Stomach (tissue), 4 donors: ENCODE data around the gene KANSL1.

Source experiments
- EP300 ChIP-seq: sonication (generic); formaldehyde crosslinking; IDR thresholded peaks from one replicate; pipeline ENCODE4 v1.6.1; 2017; ENCODE audit warnings: antibody characterized with exemption
- POLR2A ChIP-seq, 4 donors: fragments of 450-650 bp; IDR thresholded peaks; one replicate each; pipeline ENCODE4 v1.6.1; 2016; ENCODE audit warnings: antibody characterized with exemption in 4 of 4, control low read depth in 2 of 4, mild to moderate bottlenecking in 1 of 4, moderate library complexity in 1 of 4
- POLR2AphosphoS5 ChIP-seq, 3 donors: sonication (generic); formaldehyde crosslinking; IDR thresholded peaks; one replicate each; pipeline ENCODE4 v1.6.1; 2016; ENCODE audit warnings: antibody characterized with exemption in 3 of 3
- TF ChIP-seq, protein P1 (sequence below), 7 experiments: fragments of 450-650 bp in 4 of 7; fragments of 200-600 bp in 3 of 7; sonication (generic) in 3 of 7; IDR thresholded peaks; one replicate each; pipeline ENCODE4 v1.5.1; 2016 to 2019; ENCODE audit warnings: antibody characterized with exemption in 7 of 7, control low read depth in 2 of 7, mild to moderate bottlenecking in 1 of 7

DNA sequence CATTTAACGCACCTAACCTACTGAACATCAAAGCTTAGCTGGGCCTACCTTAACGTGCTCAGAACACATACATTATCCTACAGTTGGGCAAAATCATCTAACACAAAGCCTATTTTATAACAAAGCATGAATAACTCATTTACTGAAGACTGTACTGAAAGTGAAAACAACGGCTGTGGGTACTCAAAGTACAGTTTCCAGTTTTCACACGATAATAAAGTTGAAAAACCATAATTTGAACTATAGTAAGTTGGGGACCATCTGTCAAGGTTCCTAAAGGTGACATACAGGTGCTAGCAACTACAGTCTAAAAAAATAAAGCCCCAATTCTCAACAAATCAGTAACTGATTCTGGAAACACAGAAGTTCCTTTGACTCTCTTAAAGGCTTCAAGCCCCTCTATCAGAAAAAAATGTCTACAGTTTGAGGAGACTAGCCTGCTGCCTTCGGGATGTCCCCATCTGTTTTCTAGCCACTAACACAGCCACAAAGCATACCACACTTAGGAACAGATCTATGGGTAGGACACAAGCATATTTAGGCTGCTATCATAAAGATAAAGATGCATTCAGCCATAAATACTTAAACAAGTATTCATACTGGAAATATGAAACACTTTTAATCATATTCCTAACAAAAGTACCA is 71.3 kb downstream of the KANSL1 start:
- no peak for TF ChIP-seq POLR2AphosphoS5 (IDR thresholded peaks at IDR 0.05)
- TF ChIP-seq POLR2A (IDR thresholded peaks at IDR 0.05): no peak
- TF ChIP-seq, protein P1, sequence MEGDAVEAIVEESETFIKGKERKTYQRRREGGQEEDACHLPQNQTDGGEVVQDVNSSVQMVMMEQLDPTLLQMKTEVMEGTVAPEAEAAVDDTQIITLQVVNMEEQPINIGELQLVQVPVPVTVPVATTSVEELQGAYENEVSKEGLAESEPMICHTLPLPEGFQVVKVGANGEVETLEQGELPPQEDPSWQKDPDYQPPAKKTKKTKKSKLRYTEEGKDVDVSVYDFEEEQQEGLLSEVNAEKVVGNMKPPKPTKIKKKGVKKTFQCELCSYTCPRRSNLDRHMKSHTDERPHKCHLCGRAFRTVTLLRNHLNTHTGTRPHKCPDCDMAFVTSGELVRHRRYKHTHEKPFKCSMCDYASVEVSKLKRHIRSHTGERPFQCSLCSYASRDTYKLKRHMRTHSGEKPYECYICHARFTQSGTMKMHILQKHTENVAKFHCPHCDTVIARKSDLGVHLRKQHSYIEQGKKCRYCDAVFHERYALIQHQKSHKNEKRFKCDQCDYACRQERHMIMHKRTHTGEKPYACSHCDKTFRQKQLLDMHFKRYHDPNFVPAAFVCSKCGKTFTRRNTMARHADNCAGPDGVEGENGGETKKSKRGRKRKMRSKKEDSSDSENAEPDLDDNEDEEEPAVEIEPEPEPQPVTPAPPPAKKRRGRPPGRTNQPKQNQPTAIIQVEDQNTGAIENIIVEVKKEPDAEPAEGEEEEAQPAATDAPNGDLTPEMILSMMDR (IDR thresholded peaks at IDR 0.05): no peak
- TF ChIP-seq EP300: no peak
